Trophoblast cell (in vitro differentiated cells and primary cell): Measurements from ENCODE around the gene ACTN4.

Source experiments
- DNase-seq, 2 donors: peaks; one replicate each; pipeline ENCODE4 v3.0.0-alpha.2; 2016
- H2AFZ ChIP-seq: 2 replicates; pipeline ENCODE4 v1.6.1; 2013; ENCODE audit warnings: low read length, moderate library complexity, mild to moderate bottlenecking; ENCODE audit not compliant: insufficient read depth, poor library complexity
- H2AK5ac ChIP-seq: 2 replicates; pipeline ENCODE4 v1.6.1; 2013; ENCODE audit warnings: mild to moderate bottlenecking, low read length
- H2BK120ac ChIP-seq: 2 replicates; pipeline ENCODE4 v1.6.1; 2013; ENCODE audit warnings: low read length, mild to moderate bottlenecking, moderate library complexity; ENCODE audit not compliant: insufficient read depth, poor library complexity
- H2BK12ac ChIP-seq: 2 replicates; pipeline ENCODE4 v1.6.1; 2013; ENCODE audit warnings: mild to moderate bottlenecking, low read length, moderate library complexity
- H2BK5ac ChIP-seq: 2 replicates; pipeline ENCODE4 v1.6.1; 2013; ENCODE audit warnings: low read length, low read depth, moderate library complexity, mild to moderate bottlenecking; ENCODE audit not compliant: poor library complexity
- H3K14ac ChIP-seq: 2 replicates; pipeline ENCODE4 v1.6.1; 2013; ENCODE audit warnings: mild to moderate bottlenecking, low read length
- H3K18ac ChIP-seq: 2 replicates; pipeline ENCODE4 v1.6.1; 2013; ENCODE audit warnings: mild to moderate bottlenecking, low read length
- H3K23ac ChIP-seq: 2 replicates; pipeline ENCODE4 v1.6.1; 2013; ENCODE audit warnings: low read length
- H3K27ac ChIP-seq: 2 replicates; pipeline ENCODE4 v1.5.1; 2013; ENCODE audit warnings: low read depth, mild to moderate bottlenecking, inconsistent platforms, low read length, moderate library complexity
- H3K27me3 ChIP-seq: 2 replicates; pipeline ENCODE4 v1.6.1; 2013; ENCODE audit warnings: inconsistent platforms, mild to moderate bottlenecking, low read length, moderate library complexity; ENCODE audit not compliant: insufficient read depth
- H3K36me3 ChIP-seq, 2 experiments: 1 replicate in 1 of 2; 2 replicates in 1 of 2; pipeline ENCODE4 v1.6.1; 2013; ENCODE audit warnings: low read length in 2 of 2, mild to moderate bottlenecking in 2 of 2, moderate library complexity in 1 of 2; ENCODE audit not compliant: insufficient read depth in 2 of 2, control insufficient read depth in 1 of 2
- H3K4ac ChIP-seq: 2 replicates; pipeline ENCODE4 v1.6.1; 2013; ENCODE audit warnings: low read depth, mild to moderate bottlenecking, low read length, moderate library complexity
- H3K4me1 ChIP-seq, 2 experiments: 1 replicate in 1 of 2; 2 replicates in 1 of 2; pipeline ENCODE4 v1.6.1; 2013; ENCODE audit warnings: low read length in 2 of 2, mild to moderate bottlenecking in 2 of 2, moderate library complexity in 1 of 2; ENCODE audit not compliant: insufficient read depth in 2 of 2, control insufficient read depth in 1 of 2
- H3K4me2 ChIP-seq: 2 replicates; pipeline ENCODE4 v1.6.1; 2013; ENCODE audit warnings: inconsistent platforms, mild to moderate bottlenecking, low read length, moderate library complexity
- H3K4me3 ChIP-seq: 2 replicates; pipeline ENCODE4 v1.5.1; 2013; ENCODE audit warnings: mild to moderate bottlenecking, low read depth, low read length, inconsistent platforms
- H3K79me1 ChIP-seq: one replicate; pipeline ENCODE4 v1.6.1; 2013; ENCODE audit warnings: low read length
- H3K79me2 ChIP-seq: 2 replicates; pipeline ENCODE4 v1.6.1; 2013; ENCODE audit warnings: low read length, mild to moderate bottlenecking; ENCODE audit not compliant: control insufficient read depth, insufficient read depth, poor library complexity
- H3K9ac ChIP-seq: 2 replicates; pipeline ENCODE4 v1.6.1; 2013; ENCODE audit warnings: mild to moderate bottlenecking, low read length
- H3K9me3 ChIP-seq: 2 replicates; pipeline ENCODE4 v1.6.1; 2013; ENCODE audit warnings: low read depth, mild to moderate bottlenecking, control low read depth, inconsistent platforms, low read length; ENCODE audit not compliant: insufficient read depth
- H4K12ac ChIP-seq: 2 replicates; pipeline ENCODE4 v1.6.1; 2013; ENCODE audit warnings: low read depth, mild to moderate bottlenecking, low read length, moderate library complexity
- H4K8ac ChIP-seq: 2 replicates; pipeline ENCODE4 v1.6.1; 2013; ENCODE audit warnings: low read depth, mild to moderate bottlenecking, low read length, moderate library complexity
- H4K91ac ChIP-seq: one replicate; pipeline ENCODE4 v1.6.1; 2013; ENCODE audit warnings: low read depth, mild to moderate bottlenecking, low read length, moderate library complexity
- WGBS: extraction: QIAGEN DNeasy Blood & Tissue Kit; methylation state at CpG from one replicate; pipeline ENCODE4 v1.1.7; 2013; ENCODE audit warnings: missing lambda C conversion rate; ENCODE audit not compliant: insufficient read length, insufficient coverage; ENCODE audit errors: extremely low coverage; 5-methylcytosine and 5-hydroxymethylcytosine counted together

ACTN4 gene

DNA sequence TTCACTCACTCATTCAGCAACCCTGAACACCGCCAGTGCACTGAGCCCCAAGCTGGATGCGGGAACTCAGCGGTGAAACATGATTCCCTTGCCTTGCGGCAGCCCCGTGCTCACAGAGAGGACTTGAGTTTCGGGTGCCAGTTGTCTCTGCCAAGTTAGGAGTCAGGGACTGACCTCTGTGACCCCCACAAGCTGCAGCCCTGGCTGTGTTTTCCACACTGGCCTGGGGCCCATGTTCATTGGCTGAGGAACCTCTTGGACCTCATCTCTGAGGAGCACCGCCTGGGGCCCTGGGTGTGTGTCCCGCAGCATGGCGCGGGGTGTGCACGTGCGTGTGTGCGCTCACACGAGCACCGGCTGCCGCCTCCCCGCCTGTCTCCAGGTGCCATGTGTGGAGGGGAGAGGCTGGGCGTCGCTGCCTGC is 65.8 kb downstream of the ACTN4 start:
- DNase-seq, result no peak
- H2AFZ ChIP-seq, result no peak overlapping the region
- no peak overlapping the region for H3K4me3 ChIP-seq
- H2BK5ac ChIP-seq, result no peak overlapping the region
- no peak overlapping the region for H3K14ac ChIP-seq
- H3K27me3 ChIP-seq, result no peaks in the 10 kb centered on the region
- peaks cover 6% of the 10 kb centered on the region for H3K9me3 ChIP-seq
- peaks cover 18 to 27% of the 10 kb centered on the region in 2 experiments for H3K4me1 ChIP-seq
- no peak overlapping the region for H2AK5ac ChIP-seq
- H4K91ac ChIP-seq, result no peak overlapping the region
- H3K9ac ChIP-seq, result no peak overlapping the region
- H3K4me2 ChIP-seq, result no peak overlapping the region
- H3K36me3 ChIP-seq, result peaks cover 92% of the 10 kb centered on the region in 2 experiments
- H4K12ac ChIP-seq, result no peak overlapping the region
- peaks cover 7% of the 10 kb centered on the region for H3K79me1 ChIP-seq
- H3K4ac ChIP-seq, result peak overlapping the region; percentile 13
- H3K23ac ChIP-seq, result no peak overlapping the region
- no peaks in the 10 kb centered on the region for H3K79me2 ChIP-seq
- H3K18ac ChIP-seq, result peak overlapping the region; percentile 42
- no CpG with 5 or more reads among the region's 19 CpGs for WGBS
- H4K8ac ChIP-seq, result no peak overlapping the region
- H3K27ac ChIP-seq, result no peak overlapping the region
- H2BK12ac ChIP-seq, result no peak overlapping the region
- H2BK120ac ChIP-seq, result no peak overlapping the region

DNA sequence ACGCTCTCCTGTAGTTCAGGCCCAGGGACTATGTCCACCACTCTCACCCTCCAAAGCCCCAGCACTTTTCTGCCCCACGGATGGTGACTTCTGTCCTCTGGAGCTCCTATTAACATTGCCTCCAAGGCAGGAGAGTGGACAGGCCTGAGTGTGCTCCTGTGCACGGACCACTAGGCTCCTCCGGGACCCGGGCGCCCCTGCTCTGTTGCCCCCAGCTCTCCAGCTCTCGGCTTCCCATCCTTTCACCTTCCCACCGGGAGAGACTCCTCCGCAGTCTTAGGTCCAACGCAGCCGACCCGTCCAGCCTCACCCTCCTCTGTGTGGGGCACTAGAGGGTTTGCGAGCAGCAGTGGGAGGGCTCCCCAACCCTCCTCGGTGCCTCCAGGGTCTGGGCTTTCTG is 66.4 kb downstream of the ACTN4 start:
- H3K9ac ChIP-seq, result no peak overlapping the region
- H4K12ac ChIP-seq, result no peak overlapping the region
- H4K8ac ChIP-seq, result no peak overlapping the region
- H2AK5ac ChIP-seq, result no peak overlapping the region
- H3K79me2 ChIP-seq, result no peaks in the 10 kb centered on the region
- H2BK12ac ChIP-seq, result no peak overlapping the region
- H3K4me1 ChIP-seq, result peaks cover 18 to 32% of the 10 kb centered on the region in 2 experiments
- peaks cover 7% of the 10 kb centered on the region for H3K79me1 ChIP-seq
- DNase-seq, result no peak
- H3K4me2 ChIP-seq, result no peak overlapping the region
- H3K14ac ChIP-seq, result no peak overlapping the region
- no peaks in the 10 kb centered on the region for H3K27me3 ChIP-seq
- peaks cover 92% of the 10 kb centered on the region in 2 experiments for H3K36me3 ChIP-seq
- peaks cover 6% of the 10 kb centered on the region for H3K9me3 ChIP-seq
- H2BK120ac ChIP-seq, result no peak overlapping the region
- no peak overlapping the region for H3K23ac ChIP-seq
- H3K27ac ChIP-seq, result no peak overlapping the region
- H3K4ac ChIP-seq, result peak overlapping the region; percentile 17
- H2BK5ac ChIP-seq, result no peak overlapping the region
- no peak overlapping the region for H2AFZ ChIP-seq
- H3K18ac ChIP-seq, result no peak overlapping the region
- H4K91ac ChIP-seq, result no peak overlapping the region
- H3K4me3 ChIP-seq, result no peak overlapping the region
- no CpG with 5 or more reads among the region's 14 CpGs for WGBS

DNA sequence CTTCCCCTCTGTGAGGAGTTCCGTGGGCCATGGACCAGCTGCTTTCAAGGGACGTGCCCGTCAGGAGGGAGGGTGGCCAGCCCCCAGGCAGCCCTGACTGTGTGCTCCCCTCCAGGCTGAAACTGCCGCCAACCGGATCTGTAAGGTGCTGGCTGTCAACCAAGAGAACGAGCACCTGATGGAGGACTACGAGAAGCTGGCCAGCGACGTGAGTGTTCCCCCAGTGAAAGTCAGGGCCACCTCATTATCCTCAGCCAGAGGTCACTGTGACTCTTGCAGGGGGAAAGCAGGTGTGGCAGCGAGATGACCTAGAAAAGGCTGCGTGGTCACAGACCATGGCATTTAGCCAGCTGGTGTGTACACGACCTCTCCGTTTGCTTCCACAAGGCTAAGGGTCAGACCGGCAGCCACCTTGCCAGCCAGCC is 66.9 kb downstream of the ACTN4 start:
- no peak overlapping the region for H2BK120ac ChIP-seq
- WGBS, result no CpG with 5 or more reads among the region's 14 CpGs
- H3K23ac ChIP-seq, result no peak overlapping the region
- no peak overlapping the region for H2AFZ ChIP-seq
- no peak overlapping the region for H3K4me2 ChIP-seq
- no peak overlapping the region for H3K27ac ChIP-seq
- no peak overlapping the region for H2BK12ac ChIP-seq
- no peak overlapping the region for H4K8ac ChIP-seq
- H4K91ac ChIP-seq, result no peak overlapping the region
- no peak overlapping the region for H3K18ac ChIP-seq
- H3K4me1 ChIP-seq, result peaks cover 18 to 33% of the 10 kb centered on the region in 2 experiments
- DNase-seq, result no peak
- no peak overlapping the region for H2AK5ac ChIP-seq
- no peak overlapping the region for H2BK5ac ChIP-seq
- peaks cover 8% of the 10 kb centered on the region for H3K79me1 ChIP-seq
- H4K12ac ChIP-seq, result no peak overlapping the region
- H3K27me3 ChIP-seq, result no peaks in the 10 kb centered on the region
- H3K79me2 ChIP-seq, result no peaks in the 10 kb centered on the region
- H3K4ac ChIP-seq, result no peak overlapping the region
- no peak overlapping the region for H3K14ac ChIP-seq
- peaks cover 6% of the 10 kb centered on the region for H3K9me3 ChIP-seq
- peaks cover 92% of the 10 kb centered on the region in 2 experiments for H3K36me3 ChIP-seq
- H3K9ac ChIP-seq, result no peak overlapping the region
- no peak overlapping the region for H3K4me3 ChIP-seq

DNA sequence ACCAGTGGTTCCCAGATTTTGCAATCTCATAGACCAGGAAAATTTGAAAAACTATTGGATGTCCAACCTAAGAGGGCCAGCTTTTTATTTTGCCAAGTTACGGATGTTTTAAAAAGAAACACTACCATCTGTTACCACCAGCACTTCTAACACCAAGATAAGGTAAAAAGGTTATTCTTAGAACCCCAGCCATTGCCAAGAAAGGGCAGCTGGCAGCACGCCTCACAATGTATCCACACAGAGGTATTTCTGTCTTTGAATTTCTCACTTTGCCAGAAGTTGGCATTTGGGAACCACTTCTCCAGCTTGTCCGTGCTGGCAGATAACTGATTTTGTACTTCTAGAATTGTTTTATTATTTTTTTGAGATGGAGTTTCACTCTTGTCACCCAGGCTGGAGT is 68.1 kb downstream of the ACTN4 start:
- Histone ChIP-seq H3K4me3 (no peak overlapping the region), H3K79me1 (peaks cover 8% of the 10 kb centered on the region), H3K9me3 (peaks cover 9% of the 10 kb centered on the region), H3K27ac (no peak overlapping the region), H3K27me3 (no peaks in the 10 kb centered on the region), H2BK5ac (no peak overlapping the region), H3K18ac (no peak overlapping the region), H3K4ac (no peak overlapping the region), H3K14ac (no peak overlapping the region), H2BK12ac (no peak overlapping the region), H3K36me3 (peaks cover 92% of the 10 kb centered on the region in 2 experiments), H3K23ac (no peak overlapping the region), H3K9ac (no peak overlapping the region), H4K8ac (no peak overlapping the region), H4K12ac (no peak overlapping the region), H2BK120ac (no peak overlapping the region), H3K4me2 (no peak overlapping the region), H2AK5ac (no peak overlapping the region), H4K91ac (no peak overlapping the region), H3K4me1 (peaks cover 10 to 26% of the 10 kb centered on the region in 2 experiments), H2AFZ (no peak overlapping the region), H3K79me2 (no peaks in the 10 kb centered on the region)
- WGBS, result no CpG with 5 or more reads among the region's 3 CpGs
- DNase-seq, result no peak
